Bronchial epithelial cell (primary cell): ENCODE data around the gene CHCHD10. TPM values are rescaled to one million over a fixed set of nuclear protein-coding genes. Genes with fewer than 3 reads are reported as not detected.
A peak's percentile ranks its signal among the peaks of the same experiment; 100 is the strongest.
"Not testable (repeated sequence)": the region's sequence is repeated elsewhere in the genome, so short reads cannot be mapped to it uniquely, and the experiment has no call there.

ENCODE experiments used
- DNase-seq: peaks from one replicate; pipeline ENCODE4 v3.0.0-alpha.2; 2010; ENCODE audit warnings: low read depth
- FAIRE-seq: peaks from 2 replicates; lab custom pipeline; 2011; peaks lifted over from hg19 to GRCh38; lab: Jason Lieb, UNC
- H3K27me3 ChIP-seq: 2 replicates; pipeline ENCODE4 v1.5.1; 2011; ENCODE audit warnings: low read length; ENCODE audit not compliant: control insufficient read depth, insufficient read depth
- H3K36me3 ChIP-seq: 2 replicates; pipeline ENCODE4 v1.5.1; 2011; ENCODE audit warnings: low read length; ENCODE audit not compliant: control insufficient read depth, insufficient read depth
- H3K4me3 ChIP-seq: 2 replicates; pipeline ENCODE4 v1.5.1; 2011; ENCODE audit warnings: mild to moderate bottlenecking, low read depth, low read length, control low read depth
- CTCF ChIP-seq: IDR thresholded peaks from 2 replicates; pipeline ENCODE4 v1.5.1; 2011; ENCODE audit warnings: mild to moderate bottlenecking, moderate library complexity, low read length, control low read depth, inconsistent platforms; ENCODE audit not compliant: insufficient read depth, severe bottlenecking
- total RNA-seq: library from RNA; depleted of rRNA; stranded (reverse); fragments of >200 nt; gene quantifications from 2 replicates; pipeline ENCODE4 v1.2.1, GENCODE V29; 2014

CHCHD10 gene
- total RNA-seq, 1 donor from 2014 or later = 4.5 TPM

GRCh38 chr22:23742505-23743264 is 25.1 kb downstream of the CHCHD10 start:
- no peak for TF ChIP-seq CTCF
- FAIRE-seq = peak; percentile 43

GRCh38 chr22:23737696-23738095 is 30.1 kb downstream of the CHCHD10 start:
- DNase-seq (no peak), FAIRE-seq (no peak)
- no peaks in the 10 kb centered on the region for H3K27me3 ChIP-seq
- no peak for TF ChIP-seq CTCF
- no peak overlapping the region for H3K4me3 ChIP-seq
- peaks cover under 1% of the 10 kb centered on the region for H3K36me3 ChIP-seq

More at GRCh38 chr22:23742505-23743264, 25.1 kb downstream of the CHCHD10 start:
- no peak overlapping the region for H3K4me3 ChIP-seq
- no peaks in the 10 kb centered on the region for H3K27me3 ChIP-seq
- DNase-seq = no peak
- peaks cover 4% of the 10 kb centered on the region for H3K36me3 ChIP-seq

GRCh38 chr22:23728108-23728507 is 39.7 kb downstream of the CHCHD10 start:
- FAIRE-seq, H3K27me3 ChIP-seq, DNase-seq, H3K36me3 ChIP-seq, H3K4me3 ChIP-seq: not testable (repeated sequence)

- Histone ChIP-seq H3K27me3 (no peaks in the 10 kb centered on the region), H3K4me3 (no peak overlapping the region), H3K36me3 (no peaks in the 10 kb centered on the region)
- DNase-seq (no peak), FAIRE-seq (no peak)
- TF ChIP-seq CTCF = no peak
Measured at GRCh38 chr22:23722724-23723123, 45.0 kb downstream of the CHCHD10 start.

GRCh38 chr22:23722160-23722559 is 45.6 kb downstream of the CHCHD10 start:
- DNase-seq = no peak

GRCh38 chr22:23720855-23721254 is 46.9 kb downstream of the CHCHD10 start:
- Histone ChIP-seq H3K27me3 (no peaks in the 10 kb centered on the region), H3K4me3 (no peak overlapping the region), H3K36me3 (no peaks in the 10 kb centered on the region)
- no peak for TF ChIP-seq CTCF
- FAIRE-seq = no peak
- DNase-seq = no peak

More at GRCh38 chr22:23722160-23722559, 45.6 kb downstream of the CHCHD10 start:
- no peak for FAIRE-seq
- Histone ChIP-seq H3K36me3 (no peaks in the 10 kb centered on the region), H3K4me3 (no peak overlapping the region), H3K27me3 (no peaks in the 10 kb centered on the region)
- TF ChIP-seq CTCF = no peak
